Measurements from ENCODE around the gene VPS9D1.

Gene VPS9D1

GRCh38 chr16:89732142-89732917, 11.6 kb upstream of the VPS9D1 start:
- FAIRE-seq: no peak

DNA sequence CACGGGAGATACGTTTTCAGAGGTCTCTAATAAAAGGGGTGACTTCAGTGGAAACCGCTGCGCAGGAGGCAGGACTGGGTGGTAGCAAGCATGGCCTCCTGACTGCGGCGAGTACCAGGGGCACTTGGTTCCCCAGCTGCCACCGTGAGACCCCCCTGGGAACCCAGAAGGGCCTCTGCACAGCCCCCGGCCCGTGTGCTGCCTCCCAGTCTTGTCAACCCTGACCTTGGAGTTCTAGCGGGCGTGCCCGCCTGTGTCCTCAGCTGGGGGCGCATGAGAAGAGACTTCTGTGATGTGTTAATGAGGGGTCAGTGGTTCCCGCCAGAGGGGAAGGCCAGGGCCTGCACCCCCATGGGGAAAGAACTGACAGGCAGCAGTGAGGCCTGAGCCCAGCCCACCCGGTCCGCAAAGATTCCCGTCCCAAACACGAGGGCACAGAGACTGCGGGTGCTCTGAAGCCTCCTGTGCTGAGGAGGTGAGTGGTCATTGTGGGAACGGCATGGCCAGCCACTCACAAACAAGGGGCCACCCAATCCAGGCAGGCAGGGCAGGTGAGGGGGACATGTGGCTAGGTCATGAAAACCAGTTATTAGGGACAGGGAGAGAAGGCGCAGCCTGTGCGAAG, 10.0 kb upstream of the VPS9D1 start:
- no peak for FAIRE-seq

GRCh38 chr16:89729863-89730593, 9.3 kb upstream of the VPS9D1 start:
- FAIRE-seq: no peak

DNA sequence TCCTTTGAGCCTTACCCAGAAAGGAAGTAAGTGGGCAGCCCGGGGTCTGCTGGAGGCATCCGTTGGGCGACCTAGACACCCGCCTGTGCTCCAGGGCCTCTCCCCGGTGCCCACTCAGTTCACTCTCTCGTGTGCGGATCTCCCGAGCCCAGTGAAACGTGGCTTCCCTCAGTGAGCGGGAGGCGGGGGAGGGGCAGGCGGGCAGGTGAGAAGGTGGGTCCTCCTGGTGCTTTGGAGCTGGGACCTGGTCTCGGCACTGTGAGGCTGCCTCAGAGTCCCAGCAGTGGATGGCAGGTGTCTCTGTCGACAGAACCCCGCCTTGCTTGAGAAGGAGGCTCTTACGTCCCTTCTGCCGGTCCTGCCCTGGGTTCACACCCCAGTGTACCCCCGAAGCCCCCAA, 8.6 kb upstream of the VPS9D1 start:
- no peak for FAIRE-seq

DNA sequence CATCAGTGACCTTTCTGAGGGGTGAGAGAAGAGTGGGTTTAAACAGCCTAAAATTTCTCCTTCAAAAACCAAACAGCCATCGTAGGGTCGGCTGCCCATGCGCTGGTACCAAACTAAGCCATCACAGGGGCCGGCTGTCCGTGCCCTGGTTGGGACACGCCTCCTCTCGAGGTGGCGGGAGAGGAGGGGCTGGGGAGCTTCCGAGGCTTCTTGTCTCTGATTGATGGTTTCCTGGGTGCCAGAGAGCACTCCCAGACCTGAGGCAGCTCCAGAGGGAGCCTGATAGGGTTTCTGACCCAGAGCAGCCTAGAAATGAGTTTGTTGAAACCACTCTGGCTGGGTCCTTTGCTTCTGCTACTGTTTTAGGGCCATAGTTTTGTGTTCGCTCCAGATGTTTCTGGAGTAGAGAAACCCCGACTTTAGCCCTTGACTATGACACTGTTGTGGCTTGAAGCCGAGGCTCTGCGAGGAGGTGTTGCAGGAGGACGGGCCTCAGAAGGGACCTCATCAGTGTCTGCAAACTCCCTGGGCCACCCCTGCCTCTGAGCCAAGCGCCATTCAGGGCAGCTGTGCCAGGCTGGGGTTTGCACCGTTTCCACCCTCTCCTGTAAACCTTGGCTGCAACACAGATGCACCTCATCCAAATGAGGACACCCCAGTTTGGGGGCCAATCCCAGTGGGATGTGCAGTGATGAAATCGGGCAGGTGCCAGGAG, 6.9 kb upstream of the VPS9D1 start:
- FAIRE-seq: no peak

GRCh38 chr16:89723279-89724250, 2.9 kb upstream of the VPS9D1 start:
- no peak for FAIRE-seq

GRCh38 chr16:89722392-89723278, 1.9 kb upstream of the VPS9D1 start:
- no peak for FAIRE-seq

GRCh38 chr16:89721546-89722391, 1.1 kb upstream of the VPS9D1 start:
- FAIRE-seq: no peak

DNA sequence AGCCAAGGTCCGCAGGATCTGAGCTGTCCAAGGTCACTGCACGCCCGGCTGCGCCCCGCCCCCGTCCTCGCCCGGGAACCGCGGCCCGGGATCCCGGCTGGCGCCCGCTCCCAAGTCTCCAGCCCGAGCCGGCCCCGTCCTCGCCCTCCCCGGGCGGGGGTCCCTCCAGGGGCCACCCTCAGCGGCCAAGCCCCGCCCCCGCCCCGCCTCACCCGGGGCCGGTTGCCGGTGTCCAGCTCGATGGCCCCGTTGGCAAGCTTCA, 216 bp downstream of the VPS9D1 start:
- no peak for FAIRE-seq

DNA sequence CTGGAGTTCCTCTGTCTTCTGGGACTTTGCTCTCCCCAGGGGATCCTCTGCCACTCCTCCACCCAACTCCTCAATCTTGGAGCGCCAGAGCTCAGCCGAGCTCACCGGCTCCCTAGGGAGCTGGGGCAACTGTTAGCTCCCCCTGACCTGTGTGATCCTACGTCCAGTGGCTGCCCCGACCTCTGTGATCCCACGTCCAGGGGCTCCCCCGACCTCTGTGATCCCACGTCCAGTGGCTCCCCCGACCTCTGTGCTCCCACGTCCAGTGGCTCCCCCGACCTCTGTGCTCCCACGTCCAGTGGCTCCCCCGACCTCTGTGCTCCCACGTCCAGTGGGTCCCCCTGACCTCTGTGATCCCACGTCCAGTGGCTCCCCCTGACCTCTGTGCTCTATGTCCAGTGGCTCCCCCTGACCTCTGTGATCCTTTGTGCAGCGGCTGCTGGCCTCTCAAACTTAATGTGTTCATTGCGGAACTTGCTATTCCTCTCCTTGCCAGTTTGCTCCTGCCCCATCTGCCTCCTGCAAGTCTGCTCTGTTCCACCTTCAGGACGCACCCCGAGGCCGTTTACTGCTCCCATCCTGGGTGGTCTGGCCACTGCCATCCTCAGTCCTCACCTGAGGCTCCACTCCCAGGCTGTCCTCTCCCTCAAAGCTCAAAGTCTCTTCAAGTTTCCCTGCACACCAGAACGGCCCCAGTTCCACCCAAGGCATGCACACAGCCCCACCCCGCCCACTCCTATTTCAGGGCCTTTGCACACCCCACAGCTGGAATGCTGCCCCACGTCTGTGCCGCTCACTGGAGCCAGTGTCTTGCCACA, 2.8 kb downstream of the VPS9D1 start:
- no peak for FAIRE-seq

GRCh38 chr16:89716916-89717687, 3.6 kb downstream of the VPS9D1 start:
- no peak for FAIRE-seq

DNA sequence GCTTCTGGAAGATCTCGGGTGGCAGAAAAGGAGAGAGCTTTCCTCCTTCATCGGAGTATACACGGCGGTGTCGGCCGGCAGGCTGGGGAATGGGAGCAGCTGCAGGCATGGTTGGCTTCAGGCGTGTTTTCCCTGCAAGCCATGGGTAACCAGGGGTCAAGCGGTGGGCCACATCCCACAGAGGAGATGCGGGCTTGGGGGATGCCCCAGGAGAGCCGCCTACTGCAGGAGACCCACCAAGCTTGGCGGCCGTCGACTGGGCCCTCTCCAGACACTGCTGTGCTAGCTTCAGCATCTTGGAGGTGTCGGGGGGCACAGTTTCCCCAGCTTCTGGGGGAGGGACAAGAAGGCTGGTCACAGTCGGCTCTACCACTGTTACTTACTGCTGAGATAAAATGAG, 4.2 kb downstream of the VPS9D1 start:
- no peak for FAIRE-seq

GRCh38 chr16:89712274-89712781, 8.4 kb downstream of the VPS9D1 start:
- FAIRE-seq: no peak

DNA sequence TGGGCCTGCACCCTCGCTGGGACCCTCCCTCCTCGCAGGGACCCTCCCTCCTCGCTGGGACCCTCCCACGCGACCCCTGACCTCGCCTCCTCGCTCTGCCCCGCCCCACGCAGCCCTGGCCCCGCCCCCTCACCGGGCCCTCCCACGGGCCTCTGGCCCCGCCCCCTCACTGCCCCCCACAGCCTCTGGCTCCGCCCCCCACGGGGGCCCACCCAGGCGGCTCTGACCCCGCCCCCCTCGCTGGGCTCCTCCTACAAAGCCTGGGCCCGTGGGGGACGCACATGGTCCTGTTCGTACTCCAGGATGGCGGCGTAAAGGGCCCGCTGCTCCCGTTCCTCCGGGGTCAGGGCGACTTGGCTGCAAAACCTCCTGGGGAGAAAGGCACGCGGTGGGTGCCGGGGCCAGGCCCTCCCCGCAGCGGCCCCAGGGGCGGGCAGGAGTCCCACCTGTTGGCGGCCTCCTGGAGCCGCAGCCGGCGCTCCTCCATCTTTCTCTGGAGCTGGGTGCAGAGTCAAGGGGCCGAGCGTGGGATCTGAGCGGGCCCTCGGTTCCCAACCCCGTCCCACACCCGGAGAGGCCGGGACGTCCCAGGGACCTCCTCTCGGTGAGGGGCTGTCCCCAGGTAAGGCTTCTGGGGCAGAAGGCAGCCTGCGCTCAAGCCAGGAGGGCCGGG, 9.0 kb downstream of the VPS9D1 start:
- no peak for FAIRE-seq

DNA sequence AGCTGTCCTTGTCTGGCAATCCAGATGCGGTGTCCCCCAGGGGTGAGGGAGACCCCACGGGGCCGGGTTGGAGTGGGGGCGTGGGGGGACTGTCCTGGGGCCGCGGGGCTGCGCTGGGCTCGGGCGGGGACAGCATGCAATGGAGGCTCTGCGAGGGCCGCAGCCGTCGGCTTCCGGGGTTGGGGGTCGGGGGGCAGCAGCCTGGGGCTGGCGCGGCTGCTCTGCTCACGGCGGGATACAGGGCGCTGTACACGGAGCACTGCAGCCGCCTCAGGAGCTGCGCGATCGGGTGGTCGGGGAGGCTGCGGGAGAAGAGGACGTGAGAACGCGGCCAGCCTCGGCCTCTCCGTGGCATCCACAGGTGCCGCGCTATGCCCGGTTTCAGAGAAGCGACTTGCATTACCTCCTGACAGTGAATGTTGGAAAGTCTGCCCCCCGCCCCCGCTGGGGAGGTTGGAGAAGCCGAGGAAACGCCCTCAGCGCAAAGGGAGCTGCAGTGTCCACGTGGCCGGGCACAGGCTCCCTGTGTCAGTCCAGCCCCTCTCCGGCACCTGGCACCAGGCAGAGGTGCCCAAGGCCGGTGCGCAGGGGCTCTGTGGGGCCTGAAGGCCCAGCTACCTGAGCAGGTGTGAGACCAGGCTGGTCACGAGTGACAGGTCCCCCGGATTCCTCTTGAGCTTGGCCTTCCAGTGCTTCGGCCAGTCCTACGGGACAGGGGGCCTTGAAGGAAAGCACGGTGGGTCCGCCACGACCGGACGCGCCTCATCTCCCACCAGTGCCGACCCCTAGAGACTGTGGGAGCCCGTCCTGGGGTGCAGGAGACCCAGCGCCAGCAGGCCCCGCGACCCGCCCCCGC, 9.8 kb downstream of the VPS9D1 start:
- FAIRE-seq: no peak

DNA sequence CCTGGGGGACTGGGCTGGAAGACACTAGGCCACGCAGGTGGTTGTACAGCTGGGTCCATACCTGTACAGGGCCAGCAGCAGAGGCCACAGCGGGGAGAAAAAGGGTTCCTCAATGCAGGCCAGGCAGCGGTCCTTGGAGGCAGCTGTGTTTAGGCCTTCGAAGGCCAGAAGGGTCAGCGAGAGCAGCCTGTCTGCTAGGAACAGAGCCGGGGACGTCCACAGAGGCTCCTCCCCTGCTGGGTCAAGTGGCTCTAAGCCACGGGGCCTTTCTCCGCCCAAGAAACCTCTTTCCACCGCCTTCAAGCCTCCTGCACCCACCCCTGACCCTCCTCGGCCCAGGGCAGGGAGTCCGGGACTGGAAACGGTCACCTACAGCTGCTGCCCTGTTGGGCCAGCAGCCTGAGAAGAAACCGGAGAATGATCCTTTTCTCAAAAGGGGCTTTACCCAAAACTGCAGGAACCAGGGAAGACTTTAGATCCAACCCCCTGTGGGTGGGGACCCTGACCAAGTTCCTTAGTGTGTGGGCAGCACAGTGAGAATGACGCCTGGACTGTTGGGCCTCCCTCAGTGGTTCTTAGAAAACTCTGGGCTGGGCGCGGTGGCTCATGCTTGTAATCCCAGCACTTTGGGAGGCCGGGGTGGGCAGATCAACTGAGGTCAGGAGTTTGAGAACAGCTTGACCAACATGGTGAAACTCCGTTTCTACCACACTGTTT, 10.8 kb downstream of the VPS9D1 start:
- FAIRE-seq: no peak
